ENCODE data around the gene LARP4.
"Not testable (repeated sequence)": the region's sequence is repeated elsewhere in the genome, so short reads cannot be mapped to it uniquely, and the experiment has no call there.

The LARP4 gene

DNA sequence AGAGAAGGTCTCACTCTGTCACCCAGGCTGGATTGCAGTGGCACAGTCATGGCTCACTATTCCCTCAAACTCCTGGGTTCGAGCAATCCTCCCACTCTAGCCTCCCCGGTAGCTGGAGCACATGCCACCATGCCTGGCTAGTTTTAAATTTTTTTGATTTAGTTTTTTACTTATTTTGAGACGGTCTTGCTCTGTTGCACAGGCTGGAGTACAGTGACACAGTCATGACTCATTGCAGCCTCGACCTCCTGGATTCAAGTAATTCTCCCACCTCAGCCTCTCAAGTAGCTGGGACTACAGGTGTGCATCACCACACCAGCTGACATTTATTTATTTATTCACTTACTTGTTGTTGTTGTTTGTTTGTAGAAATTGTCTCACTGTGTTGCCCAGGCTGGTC lies 81.9 kb downstream of the LARP4 start:
- no peak for DNase-seq (ENCODE audit: low read depth, low spot score)

- DNase-seq (ENCODE audit: low read depth, low spot score) = no peak
Measured at GRCh38 chr12:50483488-50483887, 82.8 kb downstream of the LARP4 start.

DNA sequence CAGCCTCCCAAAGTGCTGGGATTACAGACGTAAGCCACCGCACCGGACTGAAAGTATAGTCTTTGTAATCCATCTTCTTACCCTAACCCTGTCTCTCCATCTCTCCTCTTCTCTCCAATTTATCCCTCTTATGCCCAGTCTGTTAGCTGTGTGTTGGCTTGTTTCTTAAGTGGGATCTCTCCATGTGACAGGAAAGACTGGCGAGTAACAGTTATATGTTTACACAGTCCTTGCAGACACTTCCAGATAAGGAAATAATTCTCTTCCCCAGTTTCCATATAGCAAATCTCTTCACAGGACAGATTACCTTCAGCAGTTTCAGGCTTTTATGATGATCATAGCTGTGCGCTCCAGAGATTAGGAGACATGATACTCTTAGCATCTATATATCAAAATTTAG lies 88.1 kb downstream of the LARP4 start:
- no peak for DNase-seq (ENCODE audit: low read depth, low spot score)

- not testable (repeated sequence) for DNase-seq (ENCODE audit: low read depth, low spot score)
Measured at GRCh38 chr12:50498119-50498518, 97.4 kb downstream of the LARP4 start.

GRCh38 chr12:50504798-50505674 lies 104.4 kb downstream of the LARP4 start, which contains the start of gene DIP2B:
DIP2B (plus strand) TSS chr12:50504985; CDS start chr12:50505141, 156 bp downstream.
- peak; percentile 94 for DNase-seq (ENCODE audit: low read depth, low spot score)

- DNase-seq (ENCODE audit: low read depth, low spot score) = no peak
Measured at GRCh38 chr12:50505675-50506530, 105.2 kb downstream of the LARP4 start.

DNA sequence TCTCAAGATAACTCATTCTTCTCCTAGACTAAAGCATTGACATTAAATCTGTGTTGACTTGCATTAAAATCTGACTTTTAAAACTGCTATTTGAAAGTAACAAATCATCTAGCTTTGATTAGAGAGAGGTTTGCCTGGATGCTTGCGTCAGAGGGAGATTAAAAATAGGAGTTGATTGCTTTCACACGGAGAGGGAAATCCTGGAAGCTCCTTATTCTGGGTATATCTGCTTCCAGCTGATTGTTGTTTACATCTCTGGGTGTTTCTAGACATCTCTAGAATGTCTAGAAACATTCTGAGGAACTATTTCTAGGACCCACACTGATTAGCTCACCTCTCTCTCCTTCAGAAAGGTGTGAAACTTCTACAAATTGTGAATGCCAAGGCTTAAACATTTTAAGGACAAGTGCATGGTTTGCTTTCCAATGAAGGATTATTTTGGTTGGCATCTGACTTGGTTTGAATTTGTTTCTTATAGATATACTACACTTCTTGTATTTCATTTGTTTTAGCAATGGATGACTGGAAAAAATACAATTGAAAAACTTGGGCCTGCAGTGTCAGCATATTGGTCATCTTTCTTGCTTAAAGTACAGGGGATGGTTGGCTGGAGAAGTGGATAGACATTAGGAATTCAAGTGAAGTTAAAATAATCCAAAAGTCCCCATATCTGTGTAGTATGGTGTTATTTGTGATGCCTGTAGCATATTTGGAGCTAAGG lies 106.2 kb downstream of the LARP4 start:
- no peak for DNase-seq (ENCODE audit: low read depth, low spot score)

GRCh38 chr12:50507474-50507838 lies 106.8 kb downstream of the LARP4 start:
- no peak for DNase-seq (ENCODE audit: low read depth, low spot score)

DNA sequence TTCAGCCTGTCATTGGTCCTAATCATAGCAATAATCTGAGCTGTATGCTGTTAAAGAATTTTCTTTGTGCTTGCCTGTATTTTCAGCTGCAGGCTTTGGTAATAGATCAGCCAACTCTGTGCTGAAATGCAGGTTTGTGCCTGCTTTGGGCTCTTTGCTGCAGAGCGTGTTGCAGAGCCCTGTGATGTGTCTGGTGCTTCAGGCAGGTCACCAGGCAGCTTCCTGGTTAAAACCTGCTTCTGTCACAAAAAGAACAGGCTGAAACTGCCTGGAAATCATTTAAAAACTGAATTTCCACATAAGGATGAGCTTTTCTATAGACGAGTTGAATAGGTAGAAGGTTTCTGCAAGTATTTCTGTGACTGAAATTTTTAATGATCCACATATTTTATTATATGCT lies 107.2 kb downstream of the LARP4 start:
- no peak for DNase-seq (ENCODE audit: low read depth, low spot score)

- DNase-seq (ENCODE audit: low read depth, low spot score) = no peak
Measured at GRCh38 chr12:50508414-50508813, 107.7 kb downstream of the LARP4 start.

DNA sequence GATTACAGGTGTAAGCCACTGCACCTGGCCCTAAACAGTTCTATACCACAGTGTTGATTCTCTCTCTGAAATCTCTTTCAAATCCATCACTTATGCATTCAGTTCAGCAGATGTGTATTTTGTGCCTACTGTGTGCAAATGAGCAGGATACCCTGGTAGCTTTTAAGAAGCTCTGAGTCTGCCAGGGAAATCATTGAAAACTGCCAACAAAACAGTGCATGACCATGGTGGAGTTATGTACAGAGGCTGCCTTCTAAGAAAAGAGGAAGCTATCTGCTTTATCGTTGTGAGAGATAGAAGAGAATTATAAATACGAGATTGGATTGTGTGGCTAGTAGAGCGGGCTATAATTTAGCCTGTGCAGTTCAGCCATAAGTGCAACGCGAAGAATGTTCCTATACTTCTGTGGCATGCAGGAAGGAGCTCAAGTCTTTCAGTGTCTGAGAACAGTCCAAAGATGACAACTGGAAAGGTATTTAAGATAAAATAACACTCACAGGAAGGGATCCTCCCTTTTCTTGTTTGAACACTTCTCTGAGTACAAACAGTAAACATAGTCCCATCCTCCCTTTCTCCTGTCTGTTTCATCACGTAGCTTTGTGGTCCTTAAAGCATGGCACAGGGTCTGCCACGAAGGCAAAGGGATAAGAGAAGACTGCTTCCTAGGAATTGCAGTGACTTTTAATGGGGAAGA lies 108.4 kb downstream of the LARP4 start:
- no peak for DNase-seq (ENCODE audit: low read depth, low spot score)

- no peak for DNase-seq (ENCODE audit: low read depth, low spot score)
Measured at GRCh38 chr12:50514526-50515276, 114.0 kb downstream of the LARP4 start.

DNA sequence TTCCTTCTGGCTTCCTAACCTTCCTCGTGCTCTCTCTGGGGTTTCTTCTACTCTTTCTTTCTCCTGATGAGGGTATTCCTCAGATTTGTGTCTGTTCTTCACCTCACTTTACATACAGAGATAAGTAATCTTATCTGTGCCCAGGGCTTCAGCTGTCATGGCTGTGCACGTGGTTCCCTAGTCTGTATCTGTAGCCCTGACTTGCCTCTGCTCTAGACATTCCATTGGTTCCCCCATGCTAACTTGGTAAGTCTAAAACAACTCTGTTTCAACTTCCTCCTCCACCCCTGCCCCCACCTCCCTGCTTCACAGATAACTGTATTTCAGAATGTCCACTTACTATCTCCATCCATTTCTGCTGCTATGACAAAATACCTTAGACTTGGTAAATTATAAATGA lies 114.9 kb downstream of the LARP4 start:
- no peak for DNase-seq (ENCODE audit: low read depth, low spot score)

DNA sequence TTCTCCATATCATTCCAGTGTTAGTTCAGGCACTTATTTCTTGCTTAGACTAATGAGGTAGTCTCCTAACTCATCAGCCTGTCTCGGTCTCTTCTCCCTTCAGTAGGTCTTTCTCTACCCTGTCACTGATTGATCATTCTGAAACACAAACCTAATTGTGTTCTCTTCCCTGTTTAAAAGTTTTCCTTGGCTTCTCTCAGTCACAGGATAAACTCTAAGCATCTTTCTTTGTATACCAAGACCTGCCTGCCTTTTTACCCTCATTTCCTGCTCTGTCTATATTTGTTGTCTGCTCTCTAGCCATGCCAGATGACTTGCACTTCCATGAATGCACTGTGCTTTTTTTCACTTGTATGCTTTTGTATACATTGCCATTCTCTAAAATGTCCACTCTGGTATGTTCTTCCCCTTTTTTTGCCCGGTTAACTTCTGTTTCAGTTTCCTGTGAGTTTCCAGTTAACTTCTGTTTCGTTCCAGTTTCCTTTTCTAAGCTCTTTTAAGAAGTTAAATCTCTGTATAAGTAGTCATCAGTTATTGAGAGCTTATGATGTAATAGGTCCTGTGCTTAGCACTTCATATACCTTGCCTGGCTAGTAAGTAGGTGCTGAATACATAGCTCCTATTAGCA lies 116.8 kb downstream of the LARP4 start:
- no peak for DNase-seq (ENCODE audit: low read depth, low spot score)

GRCh38 chr12:50518090-50518489 lies 117.4 kb downstream of the LARP4 start:
- no peak for DNase-seq (ENCODE audit: low read depth, low spot score)

GRCh38 chr12:50519353-50519752 lies 118.7 kb downstream of the LARP4 start:
- DNase-seq (ENCODE audit: low read depth, low spot score) = no peak

GRCh38 chr12:50520416-50521207 lies 119.9 kb downstream of the LARP4 start:
- no peak for DNase-seq (ENCODE audit: low read depth, low spot score)

DNA sequence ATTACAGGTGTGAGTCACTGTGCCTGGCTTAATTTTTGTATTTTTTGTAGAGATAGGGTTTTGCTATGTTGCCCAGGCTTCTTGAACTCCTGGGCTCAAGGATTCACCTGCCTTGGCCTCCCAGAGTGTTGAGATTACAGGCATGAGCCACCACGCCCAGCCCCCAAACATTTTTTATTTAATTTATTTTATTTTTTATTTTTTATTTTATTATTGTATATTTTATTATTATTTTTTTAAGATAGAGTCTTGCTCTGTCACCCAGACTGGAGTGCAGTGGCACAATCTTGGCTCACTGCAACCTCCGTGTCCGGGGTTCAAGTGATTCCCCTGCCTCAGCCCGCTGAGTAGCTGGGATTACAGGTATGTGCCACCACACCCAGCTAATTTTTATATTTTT lies 121.1 kb downstream of the LARP4 start:
- not testable (repeated sequence) for DNase-seq (ENCODE audit: low read depth, low spot score)

DNA sequence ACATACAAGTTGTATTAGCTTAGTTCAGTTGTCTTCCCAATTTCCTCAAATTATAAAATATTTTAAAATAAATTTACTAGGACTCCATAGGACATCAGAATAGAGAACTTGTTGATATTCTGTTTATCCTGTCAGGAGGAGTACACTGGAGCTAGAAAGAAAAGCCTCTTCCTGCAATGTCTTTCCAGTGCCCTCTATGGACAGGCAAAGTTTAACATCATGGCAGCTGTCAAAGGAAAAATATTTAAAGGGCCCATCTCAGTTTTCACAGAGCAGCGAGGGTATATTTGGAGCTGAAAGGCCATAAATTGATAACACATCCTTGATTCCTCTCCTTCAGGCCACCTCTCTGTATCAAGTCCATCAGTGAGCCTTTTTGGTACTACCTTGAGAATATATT lies 123.1 kb downstream of the LARP4 start:
- DNase-seq (ENCODE audit: low read depth, low spot score) = no peak

Data from activated CD4-positive, CD25-positive, alpha-beta regulatory T cell treated with anti-CD3 and anti-CD28 coated beads, Interleukin-2, amount 50 U/mL, for 16 hours (primary cell).